Stomach smooth muscle (tissue), 2 donors: ENCODE measurements around the gene PLCG1.

Source experiments
- H3K27ac ChIP-seq: one replicate; pipeline ENCODE4 v1.7.0; 2013; ENCODE audit warnings: mild to moderate bottlenecking, low read length, inconsistent platforms
- H3K27me3 ChIP-seq, 2 donors: one replicate each; pipeline ENCODE4 v1.7.0; 2013; ENCODE audit warnings: low read length in 2 of 2; ENCODE audit not compliant: insufficient read depth in 2 of 2, control insufficient read depth in 1 of 2
- H3K36me3 ChIP-seq, 2 donors: one replicate each; pipeline ENCODE4 v1.7.0; 2013; ENCODE audit warnings: low read length in 2 of 2; ENCODE audit not compliant: control insufficient read depth in 2 of 2, insufficient read depth in 2 of 2
- H3K4me1 ChIP-seq: one replicate; pipeline ENCODE4 v1.7.0; 2013; ENCODE audit warnings: low read length; ENCODE audit not compliant: control insufficient read depth, insufficient read depth
- H3K4me3 ChIP-seq, 2 donors: one replicate each; pipeline ENCODE4 v1.7.0; 2013; ENCODE audit warnings: low read length in 2 of 2
- H3K9ac ChIP-seq, 2 donors: one replicate each; pipeline ENCODE4 v1.7.0; 2013; ENCODE audit warnings: low read length in 2 of 2, mild to moderate bottlenecking in 1 of 2
- H3K9me3 ChIP-seq, 2 donors: one replicate each; pipeline ENCODE4 v1.7.0; 2013; ENCODE audit warnings: low read length in 2 of 2; ENCODE audit not compliant: control insufficient read depth in 2 of 2
- donor health status: healthy.
- donor health status: Pancreatic carcinoma.

The PLCG1 gene

DNA sequence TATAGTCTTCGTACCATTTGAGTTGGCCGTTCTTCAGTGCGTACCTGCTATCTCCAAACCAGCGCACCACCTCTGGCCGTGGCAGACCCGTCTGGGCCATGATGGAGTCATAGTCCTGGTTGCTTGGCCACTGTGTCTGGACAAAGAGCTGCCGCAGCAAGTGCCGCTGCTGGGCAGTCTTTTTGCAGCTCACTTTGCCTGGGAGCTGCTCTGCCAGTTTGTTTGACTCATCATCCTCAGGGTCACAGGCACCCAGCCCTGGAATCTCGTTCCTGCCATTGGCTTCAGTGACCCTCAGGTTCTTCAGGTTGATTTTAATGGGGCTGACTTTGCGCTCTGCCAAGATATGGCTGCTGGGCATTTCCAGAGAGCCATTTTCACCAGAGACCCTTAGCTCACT is 65.1 kb downstream of the PLCG1 start:
- H3K9me3 ChIP-seq, result peaks cover 0 to 4% of the 10 kb centered on the region in 2 donors
- H3K27me3 ChIP-seq, result no peaks in the 10 kb centered on the region
- no peak overlapping the region for H3K27ac ChIP-seq
- H3K9ac ChIP-seq, result no peak overlapping the region
- H3K36me3 ChIP-seq, result peaks cover 16 to 24% of the 10 kb centered on the region in 2 donors
- no peaks in the 10 kb centered on the region for H3K4me1 ChIP-seq
- no peak overlapping the region for H3K4me3 ChIP-seq

- no peak overlapping the region for H3K27ac ChIP-seq
- no peak overlapping the region for H3K9ac ChIP-seq
- H3K4me3 ChIP-seq, result no peak overlapping the region
- H3K9me3 ChIP-seq, result peaks cover 0 to 2% of the 10 kb centered on the region in 2 donors
- H3K27me3 ChIP-seq, result no peaks in the 10 kb centered on the region
- peaks cover 16 to 24% of the 10 kb centered on the region in 2 donors for H3K36me3 ChIP-seq
- H3K4me1 ChIP-seq, result no peaks in the 10 kb centered on the region
These were observed 66.3 kb downstream of the PLCG1 start for GRCh38 chr20:41203660-41204059.

GRCh38 chr20:41204304-41205265 is 67.2 kb downstream of the PLCG1 start:
- Histone ChIP-seq H3K27ac (no peak overlapping the region), H3K9ac (no peak overlapping the region), H3K36me3 (peaks cover 16 to 24% of the 10 kb centered on the region in 2 donors), H3K27me3 (no peaks in the 10 kb centered on the region), H3K4me1 (no peaks in the 10 kb centered on the region), H3K4me3 (no peak overlapping the region), H3K9me3 (no peaks in the 10 kb centered on the region)

- H3K4me1 ChIP-seq, result no peaks in the 10 kb centered on the region
- H3K27ac ChIP-seq, result no peak overlapping the region
- no peaks in the 10 kb centered on the region for H3K27me3 ChIP-seq
- no peak overlapping the region for H3K4me3 ChIP-seq
- no peaks in the 10 kb centered on the region for H3K9me3 ChIP-seq
- peaks cover 13 to 24% of the 10 kb centered on the region in 2 donors for H3K36me3 ChIP-seq
- H3K9ac ChIP-seq, result no peak overlapping the region
These were observed 68.0 kb downstream of the PLCG1 start for GRCh38 chr20:41205313-41205712.

GRCh38 chr20:41213150-41213820 is 75.9 kb downstream of the PLCG1 start:
- no peaks in the 10 kb centered on the region for H3K36me3 ChIP-seq
- H3K9ac ChIP-seq, result no peak overlapping the region
- H3K9me3 ChIP-seq, result no peaks in the 10 kb centered on the region
- no peak overlapping the region for H3K4me3 ChIP-seq
- no peak overlapping the region for H3K27ac ChIP-seq
- H3K27me3 ChIP-seq, result no peaks in the 10 kb centered on the region
- H3K4me1 ChIP-seq, result peaks cover 9% of the 10 kb centered on the region

GRCh38 chr20:41214202-41214601 is 76.9 kb downstream of the PLCG1 start:
- H3K4me1 ChIP-seq, result peaks cover 9% of the 10 kb centered on the region
- H3K4me3 ChIP-seq, result no peak overlapping the region
- no peak overlapping the region for H3K27ac ChIP-seq
- H3K36me3 ChIP-seq, result no peaks in the 10 kb centered on the region
- no peak overlapping the region for H3K9ac ChIP-seq
- H3K27me3 ChIP-seq, result no peaks in the 10 kb centered on the region
- H3K9me3 ChIP-seq, result no peaks in the 10 kb centered on the region

DNA sequence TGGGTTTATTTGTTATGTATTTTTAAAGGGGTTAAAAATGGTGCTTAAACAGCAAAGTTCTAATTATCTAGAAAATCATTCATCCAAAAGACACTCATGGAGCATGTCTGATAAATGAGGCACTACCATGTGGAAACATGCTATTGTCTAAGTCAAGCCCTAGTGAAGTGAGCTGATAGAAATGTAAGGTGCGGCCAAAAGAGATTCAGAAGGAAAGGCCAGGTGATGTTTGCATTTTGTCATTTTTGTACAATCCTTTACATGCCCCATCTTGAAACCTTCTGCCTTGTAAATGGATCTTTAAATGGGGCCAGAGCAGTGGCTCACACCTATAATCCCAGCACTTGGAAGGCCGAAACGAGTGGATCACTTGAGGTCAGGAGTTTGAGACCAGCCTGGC is 77.3 kb downstream of the PLCG1 start:
- H3K4me1 ChIP-seq, result peaks cover 9% of the 10 kb centered on the region
- no peak overlapping the region for H3K27ac ChIP-seq
- no peak overlapping the region for H3K4me3 ChIP-seq
- H3K27me3 ChIP-seq, result no peaks in the 10 kb centered on the region
- H3K9me3 ChIP-seq, result no peaks in the 10 kb centered on the region
- no peak overlapping the region for H3K9ac ChIP-seq
- H3K36me3 ChIP-seq, result no peaks in the 10 kb centered on the region

DNA sequence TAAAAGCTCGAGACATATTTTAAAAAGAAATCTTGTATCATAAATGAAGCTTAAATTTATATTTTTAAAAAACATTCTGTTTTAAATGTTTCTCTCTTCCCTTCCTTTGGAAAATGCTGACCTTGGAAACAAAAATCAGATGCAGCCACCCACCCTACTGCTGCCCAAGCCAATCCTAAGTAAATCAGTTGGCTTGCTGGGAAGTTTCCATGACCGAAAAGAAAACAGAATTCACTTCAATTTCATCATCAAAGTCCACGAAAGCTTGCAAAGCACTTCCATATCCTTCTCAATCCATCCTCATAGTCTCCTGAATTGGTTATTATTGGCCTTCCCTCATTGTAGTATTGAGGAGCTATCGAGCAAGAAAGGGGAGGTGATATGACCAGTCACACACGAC is 80.1 kb downstream of the PLCG1 start:
- H3K9ac ChIP-seq, result no peak overlapping the region
- no peak overlapping the region for H3K27ac ChIP-seq
- H3K36me3 ChIP-seq, result no peaks in the 10 kb centered on the region
- no peaks in the 10 kb centered on the region for H3K27me3 ChIP-seq
- H3K4me1 ChIP-seq, result peaks cover 19% of the 10 kb centered on the region
- H3K9me3 ChIP-seq, result no peaks in the 10 kb centered on the region
- no peak overlapping the region for H3K4me3 ChIP-seq

GRCh38 chr20:41218466-41218865 is 81.1 kb downstream of the PLCG1 start:
- H3K9ac ChIP-seq, result no peak overlapping the region
- H3K36me3 ChIP-seq, result no peaks in the 10 kb centered on the region
- no peak overlapping the region for H3K27ac ChIP-seq
- peaks cover 20% of the 10 kb centered on the region for H3K4me1 ChIP-seq
- H3K9me3 ChIP-seq, result no peaks in the 10 kb centered on the region
- H3K4me3 ChIP-seq, result no peak overlapping the region
- no peaks in the 10 kb centered on the region for H3K27me3 ChIP-seq

GRCh38 chr20:41219824-41220223 is 82.5 kb downstream of the PLCG1 start:
- H3K36me3 ChIP-seq, result no peaks in the 10 kb centered on the region
- no peaks in the 10 kb centered on the region for H3K9me3 ChIP-seq
- no peaks in the 10 kb centered on the region for H3K27me3 ChIP-seq
- peaks cover 16% of the 10 kb centered on the region for H3K4me1 ChIP-seq
- no peak overlapping the region for H3K9ac ChIP-seq
- H3K4me3 ChIP-seq, result no peak overlapping the region
- H3K27ac ChIP-seq, result no peak overlapping the region
